ENCODE results near the gene ABCA10.

- TF ChIP-seq NANOG (IDR thresholded peaks at IDR 0.05; ENCODE audit: insufficient read depth, low read depth, low read length, poor library complexity, severe bottlenecking) (no peak), RFX5 (IDR thresholded peaks at IDR 0.05; ENCODE audit: borderline replicate concordance, low read depth, low read length) (no peak), POLR2A (IDR thresholded peaks at IDR 0.05; ENCODE audit: control extremely low read depth in 1 of 2, low read depth in 2 of 2, low read length in 2 of 2) (no peak), POLR2AphosphoS5 (IDR thresholded peaks at IDR 0.05; ENCODE audit: low read depth, low read length) (no peak), SIN3A (conservative IDR thresholded peaks at IDR 0.05 in 1 of 2, IDR thresholded peaks at IDR 0.05 in 1 of 2; ENCODE audit: low read depth in 1 of 2, low read length in 2 of 2) (no peak), CHD2 (IDR thresholded peaks at IDR 0.05; ENCODE audit: low read length) (no peak), SUZ12 (IDR thresholded peaks at IDR 0.05; ENCODE audit: low read length) (no peak), YY1 (IDR thresholded peaks at IDR 0.05; ENCODE audit: low read depth, low read length) (no peak), SIX5 (IDR thresholded peaks at IDR 0.05; ENCODE audit: low read depth, low read length) (no peak), JUND (IDR thresholded peaks at IDR 0.05; ENCODE audit: low read length) (no peak), KDM1A (IDR thresholded peaks at IDR 0.05; ENCODE audit: borderline replicate concordance, low read length) (no peak), EP300 (IDR thresholded peaks at IDR 0.05; ENCODE audit: borderline replicate concordance in 1 of 2, low read depth in 2 of 2, low read length in 2 of 2) (no peak)
These were observed 106.6 kb downstream of the ABCA10 start for GRCh38 chr17:69122065-69122464.
